Activated T-cell treated with anti-CD3 and anti-CD28 coated beads for 24 hours (primary cell): Measurements from ENCODE around the gene L3MBTL4.
"Not testable (repeated sequence)": the region's sequence is repeated elsewhere in the genome, so short reads cannot be mapped to it uniquely, and the experiment has no call there.

Experiments used
- DNase-seq: peaks from one replicate; pipeline ENCODE4 v3.0.0-alpha.2; 2020; ENCODE audit warnings: low read depth

Gene L3MBTL4

DNA sequence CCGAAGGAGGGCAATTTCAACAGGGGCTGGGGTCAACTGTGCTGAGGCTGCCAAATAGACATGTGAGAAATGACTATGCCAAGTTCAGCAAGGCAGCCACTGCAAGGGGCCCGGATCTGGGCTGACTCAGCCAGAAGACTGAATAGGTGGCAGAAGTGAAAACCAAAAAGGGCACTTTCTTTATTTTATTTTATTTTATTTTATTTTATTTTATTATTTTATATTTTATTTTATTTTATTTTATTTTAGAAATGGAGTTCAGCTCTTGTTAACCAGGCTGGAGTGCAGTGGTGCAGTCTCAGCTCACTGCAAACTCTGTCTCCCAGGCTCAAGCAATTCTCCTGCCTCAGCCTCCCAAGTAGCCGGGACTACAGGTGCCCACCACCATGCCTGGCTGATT is 228.9 kb downstream of the L3MBTL4 start:
- DNase-seq: not testable (repeated sequence)

DNA sequence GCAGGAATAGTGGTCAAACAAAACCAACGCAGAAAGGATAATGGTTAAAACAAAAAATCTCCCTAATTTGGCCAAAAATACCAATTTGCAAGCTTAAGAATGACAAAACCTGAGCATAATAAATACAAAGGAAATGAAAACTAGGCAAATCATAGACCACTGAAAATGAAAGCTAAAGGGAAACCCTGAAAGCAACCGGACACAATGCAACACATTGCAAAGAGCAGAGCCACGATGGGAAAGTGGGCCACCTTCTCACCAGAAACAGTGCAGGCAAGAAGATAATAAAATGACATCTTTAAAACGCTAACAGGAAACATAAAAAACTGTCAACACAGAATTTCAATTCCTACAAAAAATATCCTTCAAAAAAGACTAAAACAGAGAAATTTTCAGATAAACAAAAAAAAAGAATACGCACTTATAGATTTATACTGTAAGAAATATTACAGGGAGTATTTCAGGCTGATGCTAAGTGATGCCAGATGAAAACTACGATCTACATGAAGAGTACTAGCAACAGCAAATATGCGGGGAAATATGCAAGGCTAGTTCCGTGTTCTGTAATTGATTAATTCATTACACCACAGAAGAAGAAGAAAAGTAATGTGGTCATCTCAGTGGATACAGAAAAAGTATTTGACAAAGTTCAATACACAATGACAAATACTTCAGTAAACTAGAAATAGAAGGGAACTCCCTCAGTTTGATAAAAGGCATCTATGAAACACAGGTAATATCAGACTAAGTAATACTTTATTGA is 239.5 kb downstream of the L3MBTL4 start:
- no peak for DNase-seq

GRCh38 chr18:6170604-6171003 is 244.1 kb downstream of the L3MBTL4 start:
- no peak for DNase-seq

DNA sequence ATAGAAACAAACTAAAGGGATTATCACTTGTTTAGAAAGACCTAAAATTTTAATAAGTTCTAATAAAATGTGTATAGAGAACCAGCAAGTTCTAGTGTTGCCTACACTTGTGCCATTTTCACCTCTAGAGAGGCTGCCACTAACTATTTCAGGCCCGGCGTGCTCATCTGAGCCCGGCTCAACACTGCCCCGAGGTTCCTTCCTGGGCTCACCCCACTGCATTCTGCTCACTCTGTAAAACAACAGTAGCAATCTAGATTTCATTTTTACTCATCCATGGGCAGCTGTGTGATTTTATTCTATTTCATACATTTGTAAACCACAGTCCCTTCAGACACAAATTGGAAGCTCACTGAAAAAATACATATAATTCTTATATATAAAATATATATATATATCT is 253.2 kb downstream of the L3MBTL4 start:
- DNase-seq: no peak

DNA sequence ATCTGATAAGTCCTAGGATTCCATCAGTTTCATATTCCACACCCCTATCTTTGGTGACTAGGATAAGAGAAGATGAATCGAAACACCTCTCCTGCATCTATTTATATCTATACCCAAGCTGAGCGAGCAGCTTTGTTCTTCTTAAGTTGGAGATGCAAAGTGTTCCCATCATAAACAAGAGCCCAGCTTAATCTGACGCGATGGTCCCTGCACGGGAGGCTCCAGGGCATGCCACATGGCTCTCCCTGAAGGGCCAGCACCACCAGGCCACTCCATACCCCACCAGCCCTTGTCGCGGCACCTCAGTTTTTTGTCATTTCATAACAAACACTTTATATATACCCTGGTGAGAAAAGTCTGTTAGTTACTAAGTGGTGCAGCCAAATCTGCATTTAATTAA is 255.3 kb downstream of the L3MBTL4 start:
- DNase-seq: no peak

GRCh38 chr18:6158958-6159357 is 255.8 kb downstream of the L3MBTL4 start:
- DNase-seq: no peak

- no peak for DNase-seq
Measured at GRCh38 chr18:6156446-6156845, 258.3 kb downstream of the L3MBTL4 start.

DNA sequence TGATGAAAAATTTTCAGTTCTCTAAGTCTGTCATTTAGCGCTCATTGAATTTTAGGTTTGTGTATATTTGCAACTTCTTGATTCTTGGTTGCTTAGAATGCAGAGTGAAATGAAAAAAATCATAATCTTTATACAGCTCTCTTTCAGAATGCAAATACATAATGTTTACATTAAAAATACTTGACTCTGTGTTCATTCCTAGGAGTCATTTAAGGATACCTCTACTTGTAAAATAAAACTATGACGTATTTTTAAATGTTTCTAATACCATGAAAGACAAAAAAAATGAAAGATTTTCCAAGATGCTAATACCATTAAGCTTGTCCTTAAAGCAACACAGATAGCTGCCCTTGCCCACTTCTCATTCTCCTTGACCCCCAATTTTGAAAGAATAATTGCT is 259.0 kb downstream of the L3MBTL4 start:
- no peak for DNase-seq

GRCh38 chr18:6150430-6150829 is 264.3 kb downstream of the L3MBTL4 start:
- no peak for DNase-seq

DNA sequence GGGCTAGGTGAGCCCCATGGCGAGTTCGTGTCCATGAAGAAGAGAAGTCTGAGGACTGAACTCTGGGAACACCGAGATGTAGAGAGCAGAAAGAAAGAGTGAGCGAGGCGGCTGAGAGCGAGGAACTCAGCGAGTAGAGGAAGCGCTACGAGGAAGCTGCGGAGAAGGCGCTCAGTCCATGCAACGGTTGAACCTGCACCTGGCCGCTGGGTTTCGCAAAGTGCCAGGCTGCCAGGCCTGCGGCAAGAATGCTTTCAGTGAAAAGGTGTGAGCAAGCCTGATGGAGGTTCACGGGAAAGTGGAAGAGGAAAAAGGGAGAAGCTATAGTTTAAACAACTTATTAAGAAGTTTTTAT is 268.4 kb downstream of the L3MBTL4 start:
- no peak for DNase-seq

DNA sequence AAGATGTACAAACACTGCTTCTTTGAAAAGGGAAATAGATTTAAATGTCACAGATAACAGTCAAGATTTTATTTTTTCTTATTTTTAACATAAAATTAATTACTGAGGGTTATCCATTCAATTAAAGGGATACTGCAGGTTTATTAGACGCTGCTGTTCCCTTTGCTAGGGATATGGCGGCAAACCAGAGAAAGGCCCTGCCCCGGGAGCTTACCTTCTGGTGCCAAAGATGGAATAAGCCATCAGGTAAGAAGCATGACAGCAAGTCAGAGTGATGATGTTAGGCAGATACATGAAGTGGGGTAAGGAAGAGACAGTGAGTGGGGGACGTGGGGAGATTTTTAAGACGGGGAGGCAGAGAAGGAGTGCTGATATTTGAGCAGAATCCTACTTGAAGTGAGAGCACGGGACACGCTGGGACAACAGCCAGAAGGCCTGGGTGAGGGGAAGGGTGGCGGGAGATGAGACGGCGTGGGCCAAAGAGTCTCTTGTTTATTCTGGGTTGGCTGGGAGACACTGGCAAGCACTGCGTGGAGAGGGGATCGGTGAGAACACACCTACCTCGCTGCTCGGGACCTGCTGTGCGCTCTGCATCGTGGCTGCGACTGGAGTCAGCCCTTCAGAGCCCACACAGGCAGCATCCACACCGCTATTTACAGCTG is 268.9 kb downstream of the L3MBTL4 start:
- no peak for DNase-seq

GRCh38 chr18:6139007-6139406 is 275.7 kb downstream of the L3MBTL4 start:
- no peak for DNase-seq

- not testable (repeated sequence) for DNase-seq
Measured at GRCh38 chr18:6135901-6136300, 278.8 kb downstream of the L3MBTL4 start.

GRCh38 chr18:6135029-6135428 is 279.7 kb downstream of the L3MBTL4 start:
- DNase-seq: not testable (repeated sequence)

DNA sequence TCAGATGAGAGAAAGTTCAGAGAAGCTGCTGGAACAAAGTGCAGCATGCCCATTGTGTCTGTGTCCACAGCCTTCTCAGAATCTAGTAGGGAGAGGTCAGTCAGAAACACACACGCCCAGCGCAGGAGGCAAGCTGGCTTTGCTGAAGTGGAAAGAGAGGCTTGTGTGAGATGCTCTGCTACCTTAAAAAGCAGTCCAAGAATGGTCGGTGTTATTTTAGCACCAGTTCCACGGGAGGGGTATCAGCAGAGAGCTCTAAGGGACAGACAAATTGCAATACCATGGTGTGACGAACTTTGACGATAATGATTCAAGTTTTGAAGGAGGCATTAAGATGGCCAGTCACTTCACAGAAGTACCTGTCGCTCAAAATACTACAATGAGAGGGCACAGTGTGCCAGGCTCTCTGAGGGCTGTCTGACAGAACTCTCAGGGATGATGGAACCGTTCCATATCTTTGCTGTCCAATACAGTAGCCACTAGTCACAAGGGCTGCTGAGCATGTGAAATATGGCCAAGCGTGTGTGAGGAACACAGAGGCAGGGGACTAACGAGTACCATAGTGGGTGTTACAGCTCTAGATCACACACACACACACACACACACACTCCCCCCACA is 281.9 kb downstream of the L3MBTL4 start:
- no peak for DNase-seq

DNA sequence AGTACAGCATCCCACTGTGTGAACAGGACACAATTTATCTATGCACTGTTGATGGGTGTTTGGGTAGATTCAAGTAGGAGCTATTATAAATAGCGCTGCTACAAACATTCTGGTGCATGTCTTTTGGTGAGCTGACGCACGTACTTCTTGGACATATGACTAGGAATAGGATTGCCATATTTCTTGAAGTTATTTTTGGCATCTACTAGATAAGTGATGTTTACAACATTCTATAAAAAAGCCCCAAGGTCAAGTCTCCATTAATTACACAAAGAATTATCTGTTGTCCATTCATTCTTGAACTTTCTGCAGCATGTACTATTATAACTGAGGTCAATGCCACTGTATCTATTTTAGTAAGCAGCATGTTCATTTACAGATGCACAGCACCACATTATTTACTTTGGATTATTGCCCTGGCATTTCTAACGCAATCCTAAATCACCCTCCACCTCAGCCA is 293.9 kb downstream of the L3MBTL4 start:
- no peak for DNase-seq

- DNase-seq: no peak
Measured at GRCh38 chr18:6119761-6120160, 294.9 kb downstream of the L3MBTL4 start.

DNA sequence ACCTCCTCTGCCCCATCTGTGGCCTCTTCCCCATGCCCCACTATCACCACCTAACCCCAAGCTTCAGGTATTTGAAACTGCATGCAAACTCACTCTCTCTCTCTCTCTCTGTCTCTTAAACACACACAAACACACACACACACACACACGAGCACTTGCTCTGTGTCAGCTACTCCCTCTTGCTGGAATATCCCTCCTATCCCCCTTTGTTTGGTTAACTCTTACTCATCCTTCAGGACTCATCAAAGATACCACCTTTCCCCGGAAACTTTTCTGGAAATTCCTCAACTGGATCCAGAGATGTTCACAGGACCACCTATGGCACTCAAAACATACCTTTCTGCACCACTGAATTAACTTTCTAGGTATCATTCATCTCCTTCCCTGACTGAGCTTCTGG is 296.6 kb downstream of the L3MBTL4 start:
- DNase-seq: no peak

DNA sequence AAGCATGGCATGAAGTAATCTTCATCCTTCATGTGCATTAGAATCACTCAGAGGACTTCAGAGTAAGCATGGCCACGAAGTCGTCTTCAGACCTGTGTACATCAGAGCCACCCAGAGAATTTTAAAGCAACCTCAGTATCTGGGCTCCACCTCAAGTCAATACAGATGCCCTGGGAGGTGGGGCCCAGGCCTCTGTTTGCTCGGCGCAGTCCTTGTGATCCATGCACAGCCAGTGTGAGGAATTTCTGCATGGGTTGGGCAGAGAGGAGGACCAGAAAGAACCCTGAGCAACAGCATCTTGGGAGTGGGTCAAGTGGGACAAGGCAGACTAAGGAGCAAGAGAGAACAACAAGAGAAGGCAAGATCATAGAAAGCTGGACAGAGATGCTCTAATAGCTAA is 299.0 kb downstream of the L3MBTL4 start:
- no peak for DNase-seq

DNA sequence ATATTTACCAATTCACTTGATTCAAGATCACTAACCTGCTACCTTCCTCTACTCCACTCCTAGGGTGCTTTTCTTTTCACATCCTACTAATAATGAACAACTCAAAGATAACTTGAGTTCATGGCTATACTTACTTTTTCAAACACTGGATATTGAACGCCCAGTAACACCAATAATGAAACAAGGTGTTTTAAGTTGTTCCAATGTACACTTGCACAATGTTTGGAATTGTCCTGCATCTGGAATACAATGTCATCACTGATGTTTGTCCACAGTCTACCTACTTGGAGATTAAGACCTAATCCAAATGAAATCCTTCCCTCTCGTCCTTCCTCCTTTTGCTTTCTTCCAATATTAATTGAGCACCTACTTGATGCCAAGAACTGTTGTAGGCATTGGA is 301.1 kb downstream of the L3MBTL4 start:
- no peak for DNase-seq

DNA sequence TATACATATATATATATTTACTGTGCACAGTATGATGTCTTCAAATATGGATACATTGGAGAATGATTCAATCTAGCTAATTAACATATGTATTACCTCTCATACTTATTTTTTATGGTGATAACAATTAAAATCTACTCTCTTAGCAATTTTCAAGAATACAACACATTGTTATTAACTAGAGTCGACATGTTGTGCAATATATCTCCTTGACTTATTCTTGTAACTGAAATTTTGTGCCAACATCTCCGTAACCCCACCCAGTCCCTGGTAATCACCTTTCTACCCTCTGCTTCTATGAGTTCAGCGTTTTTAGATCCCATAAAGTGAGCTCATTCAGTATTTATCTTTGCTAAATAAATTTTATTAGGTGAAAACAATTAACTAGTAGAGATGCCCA is 303.0 kb downstream of the L3MBTL4 start:
- DNase-seq: no peak

DNA sequence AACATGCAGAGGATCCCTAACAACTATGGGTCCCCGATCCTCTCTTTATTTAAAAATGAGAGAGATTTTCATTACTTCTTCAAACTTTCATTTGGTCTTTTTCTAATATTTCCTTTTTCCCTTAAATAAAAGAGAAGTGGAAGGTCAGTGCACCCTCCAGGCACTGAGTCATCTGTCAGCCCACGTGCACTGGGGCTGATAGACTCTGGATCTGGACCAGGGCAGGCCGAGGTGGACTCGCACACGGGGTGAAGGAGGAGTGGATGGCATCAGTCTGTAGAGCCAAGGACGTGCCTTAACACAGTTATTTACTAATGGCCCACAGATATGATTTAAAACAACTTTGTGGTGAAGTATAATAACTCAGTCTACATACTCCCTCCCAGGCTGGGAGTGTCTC is 305.0 kb downstream of the L3MBTL4 start:
- no peak for DNase-seq

- no peak for DNase-seq
Measured at GRCh38 chr18:6107794-6108193, 306.9 kb downstream of the L3MBTL4 start.
